Inflammatory macrophage treated with lipopolysaccharide for 1 hour (primary cell): ENCODE measurements around the gene PRRX1.

ENCODE experiments used
- DNase-seq, 2 donors: peaks; one replicate each; pipeline ENCODE4 v3.0.0-alpha.2; 2020 to 2022

The PRRX1 gene

GRCh38 chr1:170664093-170664827 is at the start of gene PRRX1:
TSS of gene PRRX1 (plus strand) at chr1:170664131. CDS start at chr1:170664219, 88 bp downstream.
- no peak for DNase-seq

- DNase-seq: no peak
Observed at GRCh38 chr1:170617591-170618330, 46.2 kb upstream of the PRRX1 start.

GRCh38 chr1:170618421-170618820 is 45.5 kb upstream of the PRRX1 start:
- DNase-seq: no peak

- DNase-seq: no peak
Observed at GRCh38 chr1:170619241-170620028, 44.5 kb upstream of the PRRX1 start.

- DNase-seq: no peak
Observed at GRCh38 chr1:170620164-170620563, 43.8 kb upstream of the PRRX1 start.

- no peak for DNase-seq
Observed at GRCh38 chr1:170623171-170623570, 40.8 kb upstream of the PRRX1 start.

GRCh38 chr1:170624146-170624545 is 39.8 kb upstream of the PRRX1 start:
- DNase-seq: no peak

- no peak for DNase-seq
Observed at GRCh38 chr1:170630977-170631376, 33.0 kb upstream of the PRRX1 start.

GRCh38 chr1:170634293-170634692 is 29.6 kb upstream of the PRRX1 start:
- DNase-seq: no peak

- DNase-seq: no peak
Observed at GRCh38 chr1:170634824-170635410, 29.0 kb upstream of the PRRX1 start.

- no peak for DNase-seq
Observed at GRCh38 chr1:170640581-170640980, 23.4 kb upstream of the PRRX1 start.

GRCh38 chr1:170657275-170657853 is 6.6 kb upstream of the PRRX1 start:
- no peak for DNase-seq

GRCh38 chr1:170659399-170660035 is 4.4 kb upstream of the PRRX1 start:
- DNase-seq: no peak

- no peak for DNase-seq
Observed at GRCh38 chr1:170660281-170660713, 3.6 kb upstream of the PRRX1 start.

GRCh38 chr1:170660871-170661645 is 2.9 kb upstream of the PRRX1 start:
- DNase-seq: peak in 1 of 2 donors; percentile 30

GRCh38 chr1:170661646-170662411 is 2.1 kb upstream of the PRRX1 start:
- no peak for DNase-seq

- peak in 1 of 2 donors; percentile 44 for DNase-seq
Observed at GRCh38 chr1:170662561-170663403, 1.1 kb upstream of the PRRX1 start.

- no peak for DNase-seq
Observed at GRCh38 chr1:170663404-170664092, 383 bp upstream of the PRRX1 start.
